Measurements from ENCODE around the gene ZNF628.

The ZNF628 gene

GRCh38 chr19:55467236-55468053 lies 9.0 kb upstream of the ZNF628 start:
- peak; percentile 77 for DNase-seq (ENCODE audit: extremely low read depth, low read depth)
- peak; percentile 70 for TF ChIP-seq CTCF (IDR thresholded peaks at IDR 0.05; ENCODE audit: low read depth, low read length)

- no peak for DNase-seq (ENCODE audit: extremely low read depth, low read depth)
- TF ChIP-seq CTCF (IDR thresholded peaks at IDR 0.05; ENCODE audit: low read depth, low read length) = no peak
Observed at GRCh38 chr19:55468054-55468393, 8.4 kb upstream of the ZNF628 start.

- no peak for TF ChIP-seq CTCF (IDR thresholded peaks at IDR 0.05; ENCODE audit: low read depth, low read length)
- DNase-seq (ENCODE audit: extremely low read depth, low read depth) = no peak
Observed at GRCh38 chr19:55471266-55471665, 5.2 kb upstream of the ZNF628 start.

GRCh38 chr19:55472463-55472862 lies 4.0 kb upstream of the ZNF628 start:
- no peak for TF ChIP-seq CTCF (IDR thresholded peaks at IDR 0.05; ENCODE audit: low read depth, low read length)
- DNase-seq (ENCODE audit: extremely low read depth, low read depth) = no peak

- no peak for TF ChIP-seq CTCF (IDR thresholded peaks at IDR 0.05; ENCODE audit: low read depth, low read length)
- no peak for DNase-seq (ENCODE audit: extremely low read depth, low read depth)
Observed at GRCh38 chr19:55473225-55474012, 3.0 kb upstream of the ZNF628 start.

- DNase-seq (ENCODE audit: extremely low read depth, low read depth) = no peak
- TF ChIP-seq CTCF (IDR thresholded peaks at IDR 0.05; ENCODE audit: low read depth, low read length) = no peak
Observed at GRCh38 chr19:55474269-55475265, 1.9 kb upstream of the ZNF628 start.

Measured in AG09319 (cell line).